ENCODE data around the gene IYD. TPM values are rescaled to one million over a fixed set of nuclear protein-coding genes. Genes with fewer than 3 reads are reported as not detected.

Gene IYD
- polyA plus RNA-seq, 3 donors, result 0.04 to 0.12 TPM; not detected in 1

DNA sequence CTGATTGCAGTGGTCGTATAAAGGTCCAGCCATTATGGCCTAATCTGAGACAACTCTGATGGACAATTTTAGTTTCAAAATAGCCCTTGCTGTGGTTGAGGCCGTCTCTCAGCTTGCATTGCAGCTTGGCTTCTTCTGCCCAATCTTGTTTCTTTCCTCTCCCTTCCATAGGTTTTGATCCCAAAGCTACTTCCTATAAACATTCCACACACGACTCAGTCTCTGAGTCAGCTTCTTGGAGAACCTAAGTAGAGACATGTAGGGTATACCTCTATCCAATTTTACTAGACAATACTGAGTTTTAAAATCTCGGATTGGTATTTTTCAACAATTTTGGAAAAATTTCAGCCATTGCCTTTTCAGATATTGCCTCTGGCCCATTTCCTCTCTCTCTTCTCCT lies 13.4 kb downstream of the IYD start:
- WGBS, 3 donors, result 80 to 87% (median 86%) methylated on average over 4 of the region's 4 CpGs
- no peak overlapping the region for H3K27ac ChIP-seq (ENCODE audit: low read depth, low read length)

DNA sequence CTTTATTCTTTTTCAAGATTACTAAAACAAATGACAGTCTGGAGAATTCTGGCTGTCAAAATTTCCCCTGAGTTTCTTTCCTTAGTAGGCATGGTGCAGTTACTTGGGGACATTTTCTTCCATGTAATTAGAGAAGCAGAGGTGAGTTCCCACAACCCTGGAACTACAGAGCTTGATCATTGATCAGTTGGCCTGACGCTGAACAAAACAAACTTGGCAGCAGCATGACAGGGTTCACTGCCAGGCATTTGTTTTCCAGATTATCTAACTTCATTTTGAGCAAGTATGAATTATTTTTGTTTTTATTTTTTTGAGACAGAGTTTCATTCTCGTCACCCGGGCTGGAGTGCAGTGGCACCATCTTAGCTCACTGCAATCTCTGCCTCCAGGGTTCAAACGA lies 22.6 kb downstream of the IYD start:
- H3K27ac ChIP-seq (ENCODE audit: low read depth, low read length), result no peak overlapping the region
- 70 to 85% (median 72%) methylated on average over 4 of the region's 4 CpGs for WGBS, 3 donors

DNA sequence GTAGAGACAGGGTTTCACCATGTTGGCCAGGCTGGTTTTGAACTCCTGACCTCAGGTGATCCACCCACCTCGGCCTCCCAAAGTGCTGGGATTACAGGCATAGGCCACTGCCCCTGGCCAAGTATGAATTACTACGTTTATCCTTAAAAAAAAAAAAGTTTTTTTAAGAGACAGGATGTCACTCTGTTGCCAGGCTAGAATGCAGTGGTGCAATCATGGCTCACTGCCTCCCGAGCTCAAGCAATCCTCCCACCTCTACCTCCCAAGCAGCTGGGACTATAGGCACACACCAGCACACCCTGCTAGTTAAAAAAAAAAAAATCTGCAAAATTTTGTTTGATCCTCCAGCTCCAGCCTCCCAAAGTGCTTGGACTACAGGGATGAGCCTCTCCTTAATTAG lies 23.1 kb downstream of the IYD start:
- 50 to 84% (median 50%) methylated on average over 3 of the region's 3 CpGs for WGBS, 3 donors
- no peak overlapping the region for H3K27ac ChIP-seq (ENCODE audit: low read depth, low read length)

DNA sequence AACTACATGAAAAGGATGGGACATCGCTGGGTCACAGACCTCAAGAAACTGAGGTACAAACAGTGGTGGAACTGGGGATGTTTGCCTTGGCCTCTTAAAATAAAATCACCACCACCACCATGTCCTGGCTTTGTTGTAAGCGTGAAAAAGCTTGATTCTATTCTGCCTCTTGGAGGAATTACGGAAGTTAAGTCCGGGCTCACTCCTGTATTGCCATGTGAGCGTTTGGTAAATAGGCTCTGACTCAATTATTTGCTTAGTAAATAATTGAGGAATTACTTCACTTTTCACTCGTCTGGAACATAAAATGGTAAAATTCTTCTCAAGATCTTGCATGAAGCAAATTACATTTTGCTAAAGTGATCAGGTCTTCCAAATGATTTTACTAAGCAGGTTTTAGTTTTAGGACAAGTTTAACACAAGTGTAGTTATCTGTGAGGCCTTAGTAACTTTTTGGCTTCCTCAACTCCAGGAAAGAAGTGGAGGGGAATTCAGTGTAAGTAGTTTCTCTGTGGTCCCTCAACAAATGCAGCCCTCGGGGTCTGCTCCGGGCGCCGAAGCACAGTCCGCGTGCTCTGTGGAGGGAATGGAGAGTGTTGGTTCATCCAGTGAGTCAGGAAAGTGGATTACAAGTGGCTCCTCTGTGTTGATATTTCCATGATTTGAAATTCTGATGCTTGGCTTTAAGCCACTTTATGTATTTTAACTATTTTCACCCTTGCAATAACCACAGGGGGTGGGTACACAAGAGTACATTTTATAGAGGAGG lies 23.8 kb downstream of the IYD start:
- no peak overlapping the region for H3K27ac ChIP-seq (ENCODE audit: low read depth, low read length)
- WGBS, 3 donors, result 70 to 93% (median 91%) methylated on average over 12 of the region's 12 CpGs

DNA sequence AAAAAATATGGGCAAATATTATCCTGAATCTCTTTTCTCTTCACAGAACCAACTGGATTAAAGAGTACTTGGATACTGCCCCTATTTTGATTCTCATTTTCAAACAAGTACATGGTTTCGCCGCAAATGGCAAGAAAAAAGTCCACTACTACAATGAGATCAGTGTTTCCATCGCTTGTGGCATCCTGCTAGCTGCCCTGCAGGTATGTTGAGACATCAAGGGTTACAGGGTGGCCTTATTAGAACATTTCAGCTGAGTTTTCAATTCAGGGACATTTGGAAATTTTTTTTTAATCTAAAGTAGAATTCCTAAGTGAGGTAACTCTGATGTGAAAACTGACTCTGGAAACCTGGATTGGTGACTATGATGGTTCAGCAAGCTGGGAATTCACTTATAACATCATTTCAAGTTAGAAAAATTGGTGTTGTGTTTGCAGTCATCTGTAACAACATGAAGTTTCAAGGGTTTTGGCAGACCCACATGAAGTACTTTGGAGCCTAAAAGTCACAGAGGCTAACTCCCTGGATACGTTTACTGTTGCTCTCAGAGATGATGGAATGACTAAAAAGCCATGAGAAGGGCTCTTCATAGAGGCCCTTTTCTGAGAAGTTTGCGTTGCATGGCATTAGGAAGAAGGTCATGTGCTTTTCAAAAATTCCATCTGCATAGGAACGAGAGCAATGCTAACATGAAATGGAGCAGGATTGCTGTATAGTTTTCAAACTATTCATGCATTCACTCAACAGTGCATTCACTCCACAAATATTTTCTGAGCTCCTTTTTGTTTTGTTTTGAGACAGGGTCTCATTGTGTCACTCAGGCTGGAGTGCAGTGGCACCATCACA lies 25.5 kb downstream of the IYD start:
- no peak overlapping the region for H3K27ac ChIP-seq (ENCODE audit: low read depth, low read length)
- 89 to 94% (median 93%) methylated on average over 6 of the region's 6 CpGs for WGBS, 3 donors

DNA sequence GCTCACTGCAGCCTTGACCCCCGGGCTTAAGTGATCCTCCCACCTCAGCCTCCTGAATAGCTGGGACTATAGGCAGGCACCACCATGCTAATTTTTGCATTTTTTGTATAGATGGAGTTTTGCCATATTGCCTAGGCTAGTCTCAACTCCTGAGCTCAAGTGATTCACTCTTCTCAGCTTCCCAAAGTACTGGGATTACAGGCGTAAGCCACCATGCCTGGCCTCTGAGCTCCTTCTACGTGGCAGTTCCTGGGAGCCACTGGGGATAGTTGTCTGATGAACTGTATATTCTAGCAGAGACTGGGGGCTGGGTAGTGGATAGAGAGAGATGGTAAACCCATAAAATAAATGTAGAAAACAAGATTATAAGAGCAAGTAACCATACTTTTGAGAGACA lies 26.1 kb downstream of the IYD start:
- 72 to 86% (median 86%) methylated on average over 3 of the region's 3 CpGs for WGBS, 3 donors
- H3K27ac ChIP-seq (ENCODE audit: low read depth, low read length), result no peak overlapping the region

DNA sequence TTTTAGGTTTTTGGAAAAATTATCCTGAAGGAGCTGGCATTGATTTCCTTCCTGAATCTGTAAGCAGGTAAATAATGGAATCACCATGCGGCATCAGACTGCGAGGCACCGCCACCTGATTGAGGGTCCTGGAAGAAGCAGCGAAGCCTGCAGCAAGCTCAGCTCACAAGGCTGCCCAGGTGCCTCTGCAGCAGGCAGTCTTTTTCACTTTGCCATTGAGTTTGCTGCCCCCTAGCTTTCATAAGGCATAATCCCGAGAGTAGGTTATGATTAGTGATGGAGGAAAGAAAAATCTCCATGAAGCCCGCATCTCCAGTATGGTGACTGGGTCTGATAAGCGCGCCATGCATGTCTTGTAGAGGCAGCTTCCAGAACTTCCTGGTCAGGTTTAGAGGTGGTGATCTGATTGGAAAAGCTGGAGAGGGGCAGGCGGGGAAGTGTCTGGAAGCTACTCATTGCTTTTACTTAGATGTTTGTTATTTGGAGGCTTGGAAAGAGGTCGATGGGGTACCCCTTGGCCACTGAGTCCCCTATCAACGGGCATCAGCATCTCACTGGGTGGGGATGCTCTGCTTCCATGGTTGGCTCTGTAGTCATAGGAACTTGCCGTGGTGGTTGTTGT lies 26.7 kb downstream of the IYD start:
- 42 to 58% (median 57%) methylated on average over 12 of the region's 12 CpGs for WGBS, 3 donors
- H3K27ac ChIP-seq (ENCODE audit: low read depth, low read length), result no peak overlapping the region

DNA sequence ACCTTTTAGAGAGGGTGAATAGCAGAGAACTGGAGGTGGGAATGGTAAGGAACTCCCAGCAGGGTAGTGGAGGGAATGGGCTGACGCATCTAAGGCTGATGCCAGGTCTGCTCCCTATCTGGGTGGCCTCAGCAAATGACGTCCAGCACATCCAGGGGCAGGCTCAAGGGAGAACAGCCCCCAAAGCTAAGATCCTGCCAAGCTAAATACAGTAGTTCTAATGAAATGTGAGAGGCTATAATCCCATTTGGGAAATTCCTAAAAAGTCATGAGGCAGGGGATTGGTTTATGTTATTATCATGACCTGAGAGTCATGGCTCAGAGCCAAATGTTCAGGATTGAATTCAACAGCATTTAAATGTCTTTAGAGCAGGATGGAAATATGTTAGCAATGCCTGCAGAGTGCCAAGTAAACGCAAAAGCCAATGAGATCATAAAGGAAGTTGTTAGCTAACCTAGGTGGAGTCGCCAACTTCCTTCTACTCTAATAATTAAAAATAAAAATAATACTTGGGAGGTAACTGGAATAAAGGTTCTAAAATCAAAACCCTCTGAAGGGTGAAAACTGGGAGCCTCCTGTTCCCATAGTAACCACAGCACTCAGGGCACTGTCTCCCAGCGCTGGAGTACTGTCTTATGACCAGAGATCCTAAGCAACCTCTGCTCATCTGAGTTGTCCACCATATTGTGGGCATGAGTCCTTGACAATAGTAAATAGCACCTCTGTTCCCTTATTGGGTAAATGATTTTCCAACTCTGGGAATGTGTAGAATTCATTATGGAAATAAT lies 34.8 kb downstream of the IYD start:
- 23 to 30% (median 24%) methylated on average over 5 of the region's 5 CpGs for WGBS, 3 donors
- no peak overlapping the region for H3K27ac ChIP-seq (ENCODE audit: low read depth, low read length)

DNA sequence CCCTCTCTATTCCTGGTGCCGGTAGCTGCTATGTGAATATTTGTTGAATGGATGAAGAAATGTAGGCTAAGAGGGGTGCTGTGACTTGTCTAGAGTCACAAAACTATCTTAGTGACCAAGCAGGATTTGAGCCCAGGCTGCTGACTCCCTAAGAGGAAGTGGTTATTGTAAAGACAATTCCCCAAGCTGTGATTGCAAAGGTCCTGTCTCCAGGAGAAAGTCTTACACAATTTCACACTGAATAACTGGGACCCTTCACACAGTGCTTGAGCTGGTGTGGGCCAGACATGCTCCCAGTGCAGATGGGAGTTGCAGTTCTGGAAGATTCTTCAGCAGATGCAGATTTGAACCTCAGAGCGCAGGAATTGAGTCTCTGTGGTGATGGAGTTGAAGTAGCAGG lies 38.1 kb downstream of the IYD start:
- H3K27ac ChIP-seq (ENCODE audit: low read depth, low read length), result no peak overlapping the region
- WGBS, 3 donors, result 36 to 47% (median 41%) methylated on average over 2 of the region's 2 CpGs

DNA sequence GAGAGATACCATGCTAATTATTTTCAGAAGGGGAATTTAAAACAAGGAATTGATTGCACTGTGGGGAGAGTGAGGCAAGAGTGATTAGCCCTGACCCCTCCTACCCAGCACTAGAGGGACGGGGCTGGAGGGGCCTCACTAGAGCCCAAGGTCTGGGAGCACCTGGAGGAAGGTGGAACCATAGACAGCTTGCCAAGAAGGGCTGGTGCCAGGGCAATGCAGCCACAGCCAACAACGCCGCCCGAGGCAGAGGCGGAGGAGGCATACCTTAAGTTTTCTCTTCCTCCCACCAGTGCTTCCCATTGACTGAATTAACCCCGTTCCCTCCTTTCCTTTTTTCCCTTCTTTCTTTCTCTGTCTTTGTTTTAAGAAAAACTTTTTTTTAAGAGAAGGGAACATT lies 40.0 kb downstream of the IYD start:
- no peak overlapping the region for H3K27ac ChIP-seq (ENCODE audit: low read depth, low read length)
- WGBS, 3 donors, result 26 to 87% (median 72%) methylated on average over 6 of the region's 6 CpGs

DNA sequence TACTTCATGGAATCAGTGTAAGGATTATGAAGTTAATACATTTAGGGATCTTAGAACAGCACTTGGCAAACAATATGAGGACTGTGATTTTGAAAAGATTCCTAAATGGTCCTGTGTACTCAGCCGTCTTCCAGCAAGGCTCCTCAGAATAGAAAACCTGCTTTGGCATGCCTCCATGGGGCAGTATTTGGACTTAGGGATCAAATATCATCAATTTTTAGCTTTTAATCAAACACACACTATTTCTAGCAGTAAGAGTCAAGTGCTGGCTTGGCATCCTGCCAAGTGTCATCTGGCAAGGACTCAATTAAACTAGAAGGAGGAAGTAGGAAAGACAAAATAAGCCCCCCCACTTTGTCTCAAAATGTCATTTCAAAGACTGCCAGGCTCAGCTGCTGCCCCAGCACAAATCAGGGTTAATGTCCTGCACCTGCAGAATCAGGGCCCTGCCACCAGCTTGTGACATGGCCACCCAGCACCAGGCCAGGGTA lies 40.8 kb downstream of the IYD start:
- WGBS, 3 donors, result 5 to 16% (median 15%) methylated on average over 1 of the region's 1 CpG

DNA sequence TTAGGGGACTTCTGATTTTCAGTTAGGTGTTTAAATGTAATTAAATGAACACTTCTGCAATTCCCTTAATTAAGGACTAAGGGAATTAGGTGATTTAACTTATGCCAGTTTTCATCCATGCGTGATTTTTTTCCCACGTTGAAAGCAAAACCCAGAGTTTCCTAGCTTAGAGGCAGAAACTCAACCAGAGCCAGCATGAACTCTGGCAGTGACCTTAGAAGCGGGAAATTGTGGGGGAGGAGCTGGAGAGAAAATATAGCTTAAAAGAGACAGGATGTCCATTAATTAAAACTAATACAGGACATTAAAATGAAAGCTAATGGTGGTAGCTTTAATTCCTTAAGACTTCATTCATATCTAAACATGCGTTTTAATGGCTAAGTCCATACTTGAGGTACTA lies 41.6 kb downstream of the IYD start:
- 54 to 70% (median 57%) methylated on average over 4 of the region's 4 CpGs for WGBS, 3 donors
- H3K27ac ChIP-seq (ENCODE audit: low read depth, low read length), result no peak overlapping the region

More for the DNA sequence above, 40.8 kb downstream of the IYD start:
- H3K27ac ChIP-seq (ENCODE audit: low read depth, low read length), result no peak overlapping the region

DNA sequence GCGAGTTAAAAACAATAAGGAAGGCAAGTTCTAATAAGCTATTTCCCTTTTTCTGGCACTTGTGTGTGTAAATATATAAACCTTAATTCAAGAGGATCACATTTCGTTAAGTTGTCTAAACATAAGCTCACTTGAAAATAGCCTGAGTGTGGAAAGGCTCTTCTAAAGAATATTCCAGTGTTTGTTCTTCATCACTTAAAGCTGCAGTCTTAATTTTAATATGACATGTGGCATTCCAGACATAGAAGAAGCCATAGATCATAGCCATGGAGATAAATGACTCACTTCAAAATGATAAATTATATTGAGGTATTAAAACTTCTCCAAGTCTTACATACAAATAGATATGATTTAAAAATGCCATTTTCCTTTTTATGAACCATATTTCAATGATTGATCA lies 42.1 kb downstream of the IYD start:
- no peak overlapping the region for H3K27ac ChIP-seq (ENCODE audit: low read depth, low read length)
- 35 to 57% (median 56%) methylated on average over 2 of the region's 2 CpGs for WGBS, 3 donors

DNA sequence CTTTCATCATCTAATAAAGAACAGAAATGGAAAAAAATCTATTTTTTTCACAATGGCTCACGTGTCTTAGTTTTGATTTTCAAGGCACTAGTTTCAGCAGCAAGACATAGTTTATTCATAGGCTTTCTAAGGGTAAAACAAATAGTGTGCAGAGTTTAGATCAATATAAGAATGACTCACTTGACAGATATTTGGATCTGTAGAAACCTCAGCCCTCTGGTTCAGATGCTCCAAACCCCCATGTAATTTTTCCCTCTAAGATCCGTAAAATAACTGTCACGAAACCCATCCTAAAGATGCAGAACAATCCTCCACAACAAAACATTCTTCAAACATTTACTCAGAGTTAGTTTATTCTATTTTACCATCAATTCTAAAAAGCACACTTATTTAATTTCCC lies 43.4 kb downstream of the IYD start:
- WGBS, 3 donors, result 76 to 96% (median 94%) methylated on average over 3 of the region's 3 CpGs
- H3K27ac ChIP-seq (ENCODE audit: low read depth, low read length), result no peak overlapping the region

DNA sequence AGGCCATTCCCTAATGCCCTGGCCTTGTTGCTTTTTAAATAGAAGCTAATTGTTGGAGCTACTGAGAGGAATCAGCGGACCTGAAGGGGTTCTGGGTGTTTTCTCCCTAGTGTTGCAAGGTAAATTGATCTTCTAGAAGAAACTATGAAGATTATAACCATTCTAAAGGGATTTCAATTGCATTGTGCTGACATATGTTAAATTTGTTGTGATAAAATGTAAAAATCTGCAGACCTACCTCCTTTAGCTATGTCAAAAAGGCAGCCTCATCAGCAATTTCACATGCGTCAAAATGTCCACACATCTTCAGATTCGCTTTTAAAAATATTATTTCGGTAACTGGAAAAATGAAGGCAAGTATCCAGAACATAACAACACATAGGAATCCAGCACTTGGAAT lies 44.4 kb downstream of the IYD start:
- H3K27ac ChIP-seq (ENCODE audit: low read depth, low read length), result no peak overlapping the region
- 42 to 59% (median 57%) methylated on average over 4 of the region's 4 CpGs for WGBS, 3 donors

DNA sequence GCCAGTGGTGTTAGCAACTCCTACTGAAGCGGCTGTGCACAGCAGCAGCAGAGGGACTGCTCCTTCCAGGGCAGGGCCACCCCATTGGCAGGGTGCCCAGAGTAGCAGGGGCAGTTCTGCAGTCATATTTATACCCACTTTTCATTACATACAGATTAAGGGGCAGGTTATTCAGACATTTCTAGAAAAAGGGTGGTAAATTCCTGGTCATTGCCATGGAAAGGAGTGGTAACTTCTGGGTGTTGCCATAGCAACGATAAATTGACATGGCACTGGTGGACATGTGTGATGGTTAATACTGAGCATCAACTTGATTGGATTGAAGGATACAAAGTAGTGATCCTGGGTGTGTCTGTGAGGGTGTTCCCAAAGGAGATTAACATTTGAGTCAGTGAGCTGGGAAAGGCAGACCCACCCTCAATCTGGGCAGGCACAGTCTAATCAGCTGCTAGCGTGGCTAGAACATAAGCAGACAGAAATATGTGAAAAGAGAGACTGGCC lies 45.0 kb downstream of the IYD start:
- 70 to 85% (median 75%) methylated on average over 3 of the region's 3 CpGs for WGBS, 3 donors
- H3K27ac ChIP-seq (ENCODE audit: low read depth, low read length), result no peak overlapping the region

DNA sequence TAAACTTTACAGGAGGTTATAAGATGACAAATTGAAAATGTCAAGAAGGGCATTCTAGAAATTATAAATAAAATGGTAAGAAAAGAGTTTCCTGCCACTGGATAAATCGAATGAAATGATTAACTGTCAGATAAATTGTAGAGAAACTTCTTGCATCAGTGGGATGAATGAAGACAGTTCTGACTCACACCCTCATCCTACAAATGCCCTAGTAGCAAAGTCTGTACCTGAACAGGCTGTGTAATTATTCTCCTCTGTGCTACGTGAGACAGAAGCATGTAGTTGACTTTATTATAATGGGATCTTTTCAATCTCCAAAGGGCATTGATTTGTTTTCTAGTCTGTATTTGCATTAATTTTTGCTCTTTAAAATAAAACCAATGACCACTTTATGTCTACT lies 47.3 kb downstream of the IYD start:
- no peak overlapping the region for H3K27ac ChIP-seq (ENCODE audit: low read depth, low read length)
- WGBS, 3 donors, result 55 to 84% (median 58%) methylated on average over 2 of the region's 2 CpGs

DNA sequence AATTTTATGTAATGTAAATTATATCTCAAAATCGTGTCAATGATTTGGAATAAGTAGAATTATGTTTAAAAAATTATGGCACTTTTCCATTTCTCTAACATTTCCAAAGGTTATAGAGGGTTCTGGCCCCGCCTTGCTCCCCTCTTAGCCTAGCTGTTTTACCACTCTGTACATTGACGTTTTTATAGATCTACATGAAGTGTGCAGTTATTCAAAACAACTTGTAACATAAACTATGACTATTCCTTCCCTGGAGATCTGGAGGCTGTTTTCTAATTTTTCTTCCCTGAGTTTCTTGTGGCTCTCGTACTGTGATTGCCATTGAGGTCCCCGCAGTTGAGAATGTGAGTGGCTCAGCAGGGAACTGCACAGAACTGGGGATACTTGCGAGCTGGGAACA lies 48.4 kb downstream of the IYD start:
- WGBS, 3 donors, result 64 to 78% (median 77%) methylated on average over 6 of the region's 6 CpGs

More for the DNA sequence above, 48.4 kb downstream of the IYD start:
- no peak overlapping the region for H3K27ac ChIP-seq (ENCODE audit: low read depth, low read length)

Measured in adipose tissue (tissue), 3 donors.